SHP77 treated with DMSO at 0.1 percent for 48 hours (cell line): ENCODE results near the gene SLC34A3.

Experiments used
- DNase-seq: peaks from one replicate; lab custom pipeline; 2025; lab: John Stamatoyannopoulos, UW

Gene SLC34A3

DNA sequence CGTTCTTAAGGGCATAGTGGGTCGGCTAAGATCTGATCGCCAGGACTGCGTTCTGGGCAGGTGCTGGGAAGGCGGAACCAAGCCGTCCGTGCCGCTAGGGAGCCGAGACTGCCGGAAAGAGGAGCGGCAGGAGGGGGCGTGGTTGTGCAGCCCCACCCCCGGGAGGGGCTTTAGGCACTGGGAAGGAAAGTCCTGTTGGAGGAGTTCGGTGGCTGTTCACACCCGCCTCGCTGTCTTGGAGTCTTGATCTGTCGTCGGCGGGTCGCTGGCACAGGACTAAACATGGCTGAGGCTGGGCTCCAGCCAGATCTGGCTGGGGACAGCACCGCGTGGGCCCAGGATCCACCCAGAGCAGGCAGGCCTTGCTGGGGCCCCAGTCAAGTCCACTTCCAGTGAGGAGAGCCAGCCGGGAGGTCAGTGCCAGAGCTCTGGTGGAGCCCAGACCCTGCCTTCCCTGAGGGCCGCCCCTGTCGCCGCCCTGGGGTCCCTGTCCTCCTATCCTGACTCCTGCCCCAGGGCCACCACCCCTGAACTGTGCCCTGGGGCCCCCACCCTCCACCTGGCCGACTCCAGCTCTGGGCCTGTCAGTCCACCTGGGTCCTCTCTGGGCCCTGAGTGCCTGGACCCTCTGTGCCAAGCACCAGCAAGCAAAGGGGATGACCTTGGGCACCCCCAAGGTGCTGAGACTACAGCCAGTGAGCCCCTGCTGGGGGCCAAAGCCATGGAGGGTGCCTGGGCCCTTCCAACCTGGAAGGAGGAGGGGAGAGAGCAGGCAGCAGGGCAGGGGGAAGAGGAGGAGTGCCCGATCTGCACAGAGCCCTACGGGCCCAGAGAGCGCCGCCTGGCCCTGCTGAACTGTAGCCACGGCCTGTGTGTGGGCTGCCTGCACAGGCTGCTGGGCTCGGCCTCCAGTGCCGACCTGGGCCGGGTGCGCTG lies 13.2 kb upstream of the SLC34A3 start:
- no peak for DNase-seq

DNA sequence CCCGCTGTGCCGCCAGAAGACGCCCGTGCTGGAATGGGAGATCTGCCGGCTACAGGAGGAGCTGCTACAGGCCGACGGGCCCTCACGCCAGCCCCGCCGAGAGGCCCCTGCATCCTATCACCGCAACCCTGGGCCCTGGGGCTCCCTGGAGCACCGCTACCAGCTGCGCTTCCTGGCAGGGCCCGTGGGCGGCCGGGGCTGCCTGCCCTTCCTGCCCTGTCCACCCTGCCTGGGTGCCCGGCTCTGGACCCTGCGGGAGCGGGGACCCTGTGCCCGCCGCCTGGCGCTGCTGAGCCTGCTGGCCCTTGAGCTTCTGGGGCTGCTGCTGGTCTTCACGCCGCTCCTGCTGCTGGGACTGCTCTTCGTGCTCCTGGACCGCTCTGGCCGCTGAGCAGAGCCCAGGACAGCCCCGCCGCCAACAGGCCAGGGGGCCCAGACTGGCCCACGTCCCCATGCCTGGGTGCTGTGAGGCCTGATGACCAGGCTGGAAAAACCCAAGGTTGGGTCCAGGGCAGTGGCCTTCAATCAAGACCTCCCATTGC lies 12.4 kb upstream of the SLC34A3 start:
- no peak for DNase-seq

DNA sequence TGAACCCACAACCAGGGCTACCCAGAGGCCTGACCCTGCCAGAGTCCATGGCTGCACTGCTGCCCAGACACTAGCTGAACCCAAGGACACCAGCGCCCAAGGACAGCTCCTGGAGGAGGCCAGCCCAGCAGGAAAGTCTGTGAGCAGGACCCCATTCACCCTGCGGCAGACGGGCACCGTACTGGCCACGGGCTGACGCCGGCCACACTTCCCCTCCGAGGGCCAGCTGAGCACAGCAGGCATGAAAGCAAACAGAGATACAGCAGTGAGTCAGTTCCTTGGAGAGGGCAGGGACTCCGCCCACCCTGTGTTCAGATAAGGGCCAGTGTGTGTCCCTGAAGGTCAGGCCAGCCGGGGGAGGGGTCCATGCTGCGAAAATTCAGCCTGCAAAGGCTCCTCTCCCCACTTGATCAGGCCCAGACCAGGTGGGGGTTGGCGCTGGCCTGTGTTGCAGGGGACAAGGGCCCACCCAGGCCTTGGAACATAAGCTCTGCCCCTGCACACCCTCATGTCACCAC lies 11.9 kb upstream of the SLC34A3 start:
- no peak for DNase-seq

DNA sequence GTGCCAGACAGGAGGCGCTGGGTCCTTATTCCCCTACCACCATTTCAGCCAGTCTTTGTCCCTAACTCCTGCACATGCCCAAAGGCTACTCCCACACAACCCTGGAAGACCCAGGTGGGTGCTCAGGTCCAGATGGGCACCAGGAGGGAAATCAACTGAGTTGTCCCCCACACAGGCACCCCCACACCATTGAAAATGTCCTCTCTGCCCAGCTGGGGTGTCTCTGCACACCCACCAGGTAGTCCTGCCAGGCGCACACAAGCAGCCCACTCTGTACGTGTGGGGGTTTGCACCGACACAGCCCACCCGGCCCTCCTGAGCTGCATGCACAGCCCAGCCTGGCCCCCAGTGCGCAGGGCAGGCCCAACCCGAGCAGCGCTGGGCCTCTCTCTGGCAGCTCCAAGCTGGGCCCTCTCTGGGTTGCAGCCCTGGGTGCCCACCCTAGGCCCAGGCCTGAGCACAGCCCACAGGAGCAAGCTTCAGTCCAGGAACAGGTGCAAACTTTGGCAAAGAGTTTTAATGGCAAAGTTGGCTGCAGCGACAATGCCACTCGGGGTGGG lies 10.9 kb upstream of the SLC34A3 start:
- DNase-seq = no peak

DNA sequence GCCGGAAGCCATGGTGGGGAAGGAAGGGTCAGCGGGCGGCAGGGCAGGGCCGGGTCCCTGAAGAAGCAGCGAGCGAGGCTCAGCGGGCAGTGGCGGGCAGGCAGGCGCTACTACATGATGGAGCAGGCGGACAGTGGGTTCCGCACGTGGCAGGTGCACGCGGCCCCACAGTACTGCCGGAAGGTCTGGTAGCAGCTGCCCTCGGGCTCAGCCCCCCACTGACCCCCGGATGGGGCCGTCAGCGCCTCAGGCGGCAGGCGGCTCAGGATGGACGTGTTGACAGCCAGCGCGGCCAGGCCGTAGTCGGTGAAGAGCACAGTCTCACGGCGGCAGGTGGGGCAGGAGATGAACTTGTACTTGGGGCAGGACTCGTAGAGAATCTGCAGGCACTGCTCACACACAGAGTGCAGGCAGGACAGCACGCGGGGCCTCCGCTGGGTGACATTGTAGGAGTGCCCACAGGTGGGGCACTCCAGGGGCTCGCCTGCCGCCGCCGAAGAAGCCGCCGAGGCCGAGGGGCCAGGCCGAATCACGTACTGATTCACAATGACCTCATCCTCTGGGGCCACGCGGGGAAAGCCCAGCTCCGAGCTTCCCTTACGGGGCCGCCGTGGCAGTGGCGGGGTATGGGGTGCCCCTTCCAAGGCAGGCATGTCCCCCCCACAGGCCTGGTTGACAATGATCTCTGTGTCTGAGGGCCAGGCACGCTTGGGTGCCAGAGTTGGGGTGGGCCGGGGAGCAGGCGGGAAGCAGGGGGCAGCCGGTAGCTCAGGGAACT lies 10.2 kb upstream of the SLC34A3 start:
- DNase-seq = no peak

DNA sequence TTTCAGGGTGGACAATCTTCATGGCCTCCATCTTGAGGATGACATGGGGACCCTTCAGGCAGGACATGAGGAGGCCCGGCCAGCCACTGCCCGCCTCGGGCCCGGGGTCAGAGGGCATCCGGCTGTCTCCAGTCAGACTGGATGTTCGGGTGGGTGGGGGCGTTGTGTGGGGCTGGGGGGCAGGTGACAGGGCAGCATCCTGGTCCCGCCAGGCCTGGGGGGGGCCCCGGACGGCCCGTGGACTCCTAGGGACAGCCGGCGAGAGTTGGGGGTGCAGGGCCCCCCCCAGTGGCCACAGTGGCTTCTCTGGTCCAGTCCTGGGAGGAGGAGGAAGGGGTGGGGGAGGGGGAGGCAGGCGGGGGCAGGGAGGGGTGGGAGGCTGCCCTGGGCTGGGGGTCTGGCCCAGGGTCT lies 9.6 kb upstream of the SLC34A3 start:
- DNase-seq = no peak

DNA sequence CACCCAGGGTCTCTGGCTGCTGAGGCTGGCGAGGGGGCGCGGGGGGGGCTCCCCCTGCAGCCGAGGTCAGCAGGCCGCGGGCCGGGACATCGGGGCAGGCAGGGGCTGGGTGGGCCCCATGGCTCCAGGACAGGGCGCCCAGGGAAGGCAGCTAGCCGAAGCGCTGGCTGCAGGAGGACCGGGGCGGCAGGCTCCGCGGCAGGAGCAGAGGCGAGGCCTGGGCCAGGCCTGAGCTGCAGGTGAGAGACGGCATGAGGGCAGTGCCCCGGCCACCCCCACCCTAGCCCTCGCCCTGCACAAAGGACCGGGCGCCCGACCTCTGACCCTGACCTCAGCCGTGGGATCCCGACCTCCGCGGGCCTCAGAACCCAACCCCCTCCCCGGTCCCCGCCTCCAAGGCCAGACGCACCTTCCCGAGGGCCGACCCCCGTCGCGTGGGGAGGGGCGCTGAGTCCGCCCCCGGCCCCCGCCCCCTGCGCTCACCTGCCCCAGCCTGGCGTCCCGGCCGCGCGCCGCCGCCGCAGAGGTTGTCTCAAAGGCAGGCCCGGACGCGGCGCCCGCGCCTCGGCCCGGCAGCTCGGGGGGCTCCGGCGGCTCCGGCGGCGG lies 9.1 kb upstream of the SLC34A3 start:
- DNase-seq = no peak

DNA sequence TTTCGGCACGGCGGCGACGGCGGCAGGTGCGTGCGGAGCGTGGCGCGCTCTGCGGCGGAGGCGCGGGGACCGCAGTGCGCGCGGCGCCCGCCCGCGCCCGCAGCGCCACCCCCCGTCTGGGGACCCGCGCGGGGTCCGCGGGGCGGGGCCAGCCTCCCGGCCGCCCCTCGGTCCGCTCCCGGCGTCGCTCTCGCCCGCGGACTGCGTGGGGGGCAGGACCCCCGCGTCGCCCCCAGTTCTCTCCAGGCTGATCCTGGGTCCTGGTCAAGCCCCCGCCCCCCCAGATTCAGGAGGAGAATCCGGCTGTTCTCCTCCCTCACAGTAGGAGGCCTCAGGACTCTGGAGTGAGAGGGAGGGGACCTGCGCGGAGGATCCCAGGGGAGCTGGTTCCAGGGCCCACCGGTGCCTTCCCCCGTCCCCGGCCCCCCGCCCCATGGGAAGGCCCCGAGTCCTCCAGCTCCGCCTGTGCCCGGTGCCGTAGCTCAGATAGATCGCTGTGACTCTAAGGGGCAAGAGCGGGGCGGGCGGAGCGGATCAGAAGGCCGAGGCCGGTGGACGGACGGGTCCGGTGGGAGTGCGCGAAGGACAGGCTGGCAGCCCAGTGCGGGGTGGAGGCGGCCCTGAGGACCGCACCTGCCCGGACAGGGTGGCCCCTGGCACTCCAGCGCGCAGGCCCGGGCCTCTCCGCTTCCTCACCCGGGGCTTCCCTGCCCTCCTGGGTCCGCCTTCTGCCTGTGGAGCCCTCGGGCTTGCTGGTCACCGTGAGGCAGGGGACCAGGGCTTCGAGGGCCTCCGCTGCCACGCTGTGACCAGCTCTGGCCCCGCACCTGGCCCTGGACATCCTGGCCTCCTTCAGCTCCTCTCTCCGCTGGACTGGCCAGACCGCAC lies 8.3 kb upstream of the SLC34A3 start, which contains the start of gene RNF208:
Gene RNF208 (minus strand): TSS at position 51 of the 888 bp plus-strand sequence. CDS start 1,028 bp downstream, outside the sequence.
- DNase-seq = no peak

DNA sequence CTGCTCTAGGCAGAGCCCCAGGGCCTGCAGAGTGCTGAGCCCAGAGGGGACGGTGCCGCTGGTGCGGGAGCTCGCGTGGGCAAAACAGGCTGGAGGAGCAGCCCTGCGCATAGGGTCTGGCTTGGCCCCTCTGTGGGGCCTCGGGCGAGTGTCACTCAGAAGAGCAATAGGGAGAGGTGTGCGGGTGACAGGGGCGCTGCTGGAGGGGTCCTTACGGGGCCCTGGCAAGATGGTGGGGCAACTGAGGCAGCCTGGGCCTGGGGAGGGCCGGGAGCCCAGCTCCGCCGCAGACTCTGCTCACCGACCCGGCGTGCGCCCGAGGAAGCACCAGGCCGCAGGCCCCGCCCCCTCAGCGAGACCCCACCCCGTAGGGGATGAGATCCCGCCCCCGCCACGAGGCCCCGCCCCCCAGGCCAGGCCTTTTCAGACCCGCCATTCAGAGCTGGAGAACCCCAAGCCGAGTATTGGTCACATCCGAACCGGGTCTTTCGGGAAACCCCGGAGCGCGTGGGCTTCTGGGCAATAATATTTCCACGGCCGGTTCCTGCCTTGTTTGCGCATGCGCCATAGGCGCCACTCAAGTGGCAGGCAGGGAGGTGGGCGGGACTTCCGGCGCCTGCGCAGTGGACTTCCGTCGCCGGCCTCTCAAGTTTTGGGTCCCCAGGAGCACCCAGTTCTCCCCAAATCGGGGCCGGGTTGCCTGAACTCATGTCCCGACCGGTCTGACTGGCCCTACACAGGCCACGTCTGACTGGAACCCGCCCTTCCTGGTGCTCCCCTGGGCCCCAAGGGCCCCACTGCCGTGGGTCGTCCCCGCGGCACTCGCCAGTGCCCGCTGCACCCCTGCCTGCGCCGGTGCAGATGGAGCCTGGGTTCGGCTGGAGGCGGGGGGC lies 7.4 kb upstream of the SLC34A3 start:
- DNase-seq = peak; percentile 79

DNA sequence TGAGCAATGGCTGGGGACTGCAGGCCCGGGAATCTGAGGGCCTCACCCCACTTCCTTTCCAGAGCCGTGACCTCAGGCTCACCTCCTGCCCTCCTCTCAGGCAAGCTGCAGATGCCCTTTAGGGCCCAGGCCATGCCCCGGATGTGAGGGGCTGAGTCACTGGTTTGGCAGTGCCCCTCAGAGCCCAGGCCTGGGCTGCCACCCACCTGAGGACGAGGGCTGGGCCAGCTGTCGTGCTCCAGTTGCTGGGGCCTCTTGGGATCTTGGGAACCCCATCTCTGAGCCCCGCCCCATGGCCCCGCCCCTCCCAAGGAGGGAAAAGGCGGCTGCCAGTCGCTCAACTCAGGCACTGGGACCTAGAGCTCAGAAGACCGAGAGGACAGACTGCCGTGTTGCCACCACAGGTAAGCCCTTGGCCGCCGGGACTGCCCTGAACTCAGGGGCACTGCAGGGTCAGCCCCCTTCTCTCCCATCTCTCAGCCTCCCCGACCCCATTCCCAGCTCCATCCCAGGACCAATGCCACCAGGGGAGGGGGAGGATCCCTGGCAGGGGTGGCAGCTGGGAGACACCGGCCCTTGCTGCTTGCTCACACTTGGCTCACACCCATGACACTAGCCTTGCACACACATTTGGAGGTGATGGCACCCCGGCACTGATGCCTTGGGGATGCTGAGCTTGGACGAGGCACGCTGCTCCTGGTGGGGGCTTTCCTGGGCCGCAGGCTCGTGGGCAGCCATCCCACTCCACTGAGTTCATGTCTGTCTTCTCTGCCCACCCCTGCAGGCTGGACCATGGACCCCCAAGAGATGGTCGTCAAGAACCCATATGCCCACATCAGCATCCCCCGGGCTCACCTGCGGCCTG lies 5.6 kb upstream of the SLC34A3 start, which contains the start of gene CYSRT1:
Gene CYSRT1 (plus strand): TSS at position 345 of the 865 bp plus-strand sequence. CDS start 448 bp downstream, at position 793.
- no peak for DNase-seq

DNA sequence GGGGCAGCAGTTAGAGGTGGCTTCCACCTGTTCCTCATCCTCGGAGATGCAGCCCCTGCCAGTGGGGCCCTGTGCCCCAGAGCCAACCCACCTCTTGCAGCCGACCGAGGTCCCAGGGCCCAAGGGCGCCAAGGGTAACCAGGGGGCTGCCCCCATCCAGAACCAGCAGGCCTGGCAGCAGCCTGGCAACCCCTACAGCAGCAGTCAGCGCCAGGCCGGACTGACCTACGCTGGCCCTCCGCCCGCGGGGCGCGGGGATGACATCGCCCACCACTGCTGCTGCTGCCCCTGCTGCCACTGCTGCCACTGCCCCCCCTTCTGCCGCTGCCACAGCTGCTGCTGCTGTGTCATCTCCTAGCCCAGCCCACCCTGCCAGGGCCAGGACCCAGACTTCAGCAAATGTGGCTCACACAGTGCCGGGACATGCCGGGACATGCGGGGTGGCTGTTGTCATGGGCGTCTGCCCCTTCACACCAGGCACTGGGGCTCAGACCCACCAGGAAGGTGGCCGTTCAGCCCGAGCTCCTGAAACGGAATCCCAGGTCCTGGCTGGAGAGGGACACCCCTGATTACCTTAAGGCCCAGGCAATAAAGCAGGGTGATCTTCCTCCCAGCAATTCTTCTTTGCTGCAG lies 4.9 kb upstream of the SLC34A3 start:
- DNase-seq = no peak

DNA sequence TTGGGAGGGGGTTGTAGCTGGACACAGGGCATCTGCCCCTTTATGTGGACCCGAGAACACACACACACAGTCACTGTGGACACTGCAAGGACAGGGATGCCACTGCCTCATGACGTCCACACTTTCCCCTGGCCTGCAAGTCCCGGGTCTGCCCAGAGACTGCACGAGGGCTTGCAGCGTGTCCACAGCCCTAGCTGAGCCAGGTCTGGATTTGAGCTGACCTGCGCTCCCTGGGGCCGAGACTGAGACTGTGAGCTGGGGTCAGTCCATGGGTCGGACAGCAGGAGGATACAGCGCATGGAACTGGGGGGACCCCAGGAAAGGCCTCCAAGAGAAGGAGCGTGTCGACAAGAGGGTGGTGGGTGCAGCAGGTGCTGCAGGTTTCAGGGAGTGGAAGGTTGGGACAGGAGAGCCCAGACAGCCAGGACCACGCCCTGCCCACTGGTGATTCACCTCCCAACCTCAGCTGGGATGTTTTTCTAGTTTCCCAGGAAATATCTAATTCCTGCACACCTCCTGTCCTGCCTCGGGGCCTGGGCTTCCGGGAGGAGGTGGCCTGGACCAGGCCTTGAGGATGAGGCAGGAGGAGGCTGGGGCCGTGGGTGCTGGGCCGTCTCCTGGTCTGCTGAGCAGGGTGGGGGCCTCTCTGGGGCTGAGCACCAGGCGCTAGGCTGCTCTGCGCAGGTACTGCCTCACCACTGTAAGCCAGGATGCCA lies 4.2 kb upstream of the SLC34A3 start:
- no peak for DNase-seq

DNA sequence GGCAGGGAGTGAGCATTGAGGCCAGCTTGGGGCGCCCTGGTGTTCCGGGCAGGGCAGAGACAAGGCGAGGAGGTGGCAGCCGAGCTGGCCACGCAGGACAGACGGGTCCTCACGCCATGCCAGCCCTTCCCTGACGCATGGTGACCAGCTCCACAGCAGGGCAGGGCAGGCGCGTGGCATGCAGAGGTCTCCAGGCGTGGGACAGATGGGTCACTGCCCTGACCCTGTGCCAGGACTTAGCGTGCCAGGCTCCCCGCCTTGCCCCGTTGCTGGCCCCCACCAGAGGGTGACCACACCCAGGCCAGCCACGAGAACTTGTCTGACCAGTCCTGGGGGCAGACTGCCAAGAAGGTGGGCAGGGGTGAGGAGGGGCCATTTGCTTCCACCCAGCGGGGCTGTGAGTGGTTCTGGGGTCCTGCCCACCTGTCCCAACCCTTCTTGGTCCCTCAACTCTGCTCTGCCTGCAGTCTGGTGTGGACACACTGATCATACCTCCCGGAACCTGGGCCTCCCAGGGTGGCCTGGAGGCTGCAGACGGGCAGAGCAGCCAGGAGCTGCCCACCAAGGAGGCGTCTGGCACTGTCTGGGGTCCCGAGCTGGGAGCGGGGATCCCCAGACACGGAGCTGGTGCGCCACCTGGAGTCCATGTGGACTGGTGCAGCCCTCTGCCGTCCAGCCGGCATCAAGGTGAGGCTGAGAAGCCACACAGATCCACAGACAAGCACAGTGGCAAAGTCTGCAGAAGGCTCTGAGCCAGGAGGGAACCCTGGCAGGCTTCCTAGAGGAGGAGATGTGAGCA lies 3.4 kb upstream of the SLC34A3 start, which contains the start of gene RNF224:
Gene RNF224 (plus strand): TSS at position 449 of the 799 bp plus-strand sequence. CDS start 834 bp downstream, outside the sequence.
- DNase-seq = peak; percentile 23

DNA sequence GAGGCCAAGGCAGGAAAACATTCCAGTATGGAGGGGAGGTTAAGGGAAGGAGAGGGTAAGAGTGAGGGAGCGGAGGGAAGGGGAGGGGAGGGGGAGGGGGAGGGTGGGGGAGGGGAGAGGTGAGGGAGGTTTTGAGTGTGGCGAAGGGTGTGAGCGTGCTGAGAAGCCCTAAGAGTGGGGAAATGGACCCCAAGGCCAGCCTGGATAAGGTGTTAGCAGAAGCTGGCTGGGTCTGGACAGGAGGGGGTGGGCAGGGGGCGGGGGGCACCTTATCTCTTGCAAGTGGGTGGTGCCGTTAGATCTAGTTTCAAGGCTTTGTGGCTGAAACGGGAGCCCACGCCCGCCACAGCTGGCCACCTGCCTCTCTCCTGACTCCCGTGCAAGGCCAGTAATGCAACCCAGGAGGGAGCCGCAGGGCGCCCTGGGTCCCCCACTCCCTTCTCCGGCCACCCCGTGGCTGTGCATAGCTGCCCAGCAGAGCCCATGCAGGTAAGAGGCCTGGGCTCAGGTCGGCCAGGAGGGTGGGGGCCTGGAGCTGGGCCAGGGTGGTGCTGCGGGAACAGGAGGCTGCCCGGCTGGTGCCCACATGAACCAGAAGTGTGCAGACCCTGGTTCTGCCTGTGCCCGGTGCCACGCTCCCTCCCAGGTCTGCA lies 2.7 kb upstream of the SLC34A3 start:
- DNase-seq = no peak

DNA sequence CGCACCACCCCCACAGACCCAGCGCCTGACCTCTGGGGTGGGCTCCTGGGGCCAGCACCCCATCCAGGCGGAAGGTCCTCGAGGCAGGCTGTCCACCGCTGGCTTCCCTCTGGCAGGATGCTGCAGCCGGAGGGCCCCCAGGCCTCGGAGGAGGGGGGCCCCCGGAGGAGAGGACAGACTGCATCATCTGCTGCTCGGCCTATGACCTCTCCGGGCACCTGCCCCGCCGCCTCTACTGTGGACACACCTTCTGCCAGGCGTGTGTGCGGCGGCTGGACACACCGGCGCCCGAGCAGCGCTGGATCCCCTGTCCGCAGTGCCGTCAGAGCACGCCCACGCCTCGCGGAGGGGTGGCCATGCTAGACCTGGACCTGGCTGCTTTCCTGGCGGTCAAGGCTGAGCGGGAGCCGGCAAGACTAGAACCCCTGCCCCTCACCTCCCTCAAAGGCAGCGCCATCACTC lies 2.2 kb upstream of the SLC34A3 start:
- no peak for DNase-seq
